GM12872 (cell line): ENCODE measurements around the gene BABAM1.

Experiments used
- CTCF ChIP-seq: IDR thresholded peaks from 3 replicates; pipeline ENCODE4 v1.5.1; 2011; ENCODE audit warnings: low read depth, mild to moderate bottlenecking, low read length, moderate library complexity; ENCODE audit not compliant: insufficient read depth

The BABAM1 gene

GRCh38 chr19:17324357-17325114 is 57.3 kb downstream of the BABAM1 start:
- TF ChIP-seq CTCF, result no peak

- TF ChIP-seq CTCF, result no peak
Observed at GRCh38 chr19:17325133-17325532, 57.9 kb downstream of the BABAM1 start.

- no peak for TF ChIP-seq CTCF
Observed at GRCh38 chr19:17325881-17326594, 58.8 kb downstream of the BABAM1 start.

DNA sequence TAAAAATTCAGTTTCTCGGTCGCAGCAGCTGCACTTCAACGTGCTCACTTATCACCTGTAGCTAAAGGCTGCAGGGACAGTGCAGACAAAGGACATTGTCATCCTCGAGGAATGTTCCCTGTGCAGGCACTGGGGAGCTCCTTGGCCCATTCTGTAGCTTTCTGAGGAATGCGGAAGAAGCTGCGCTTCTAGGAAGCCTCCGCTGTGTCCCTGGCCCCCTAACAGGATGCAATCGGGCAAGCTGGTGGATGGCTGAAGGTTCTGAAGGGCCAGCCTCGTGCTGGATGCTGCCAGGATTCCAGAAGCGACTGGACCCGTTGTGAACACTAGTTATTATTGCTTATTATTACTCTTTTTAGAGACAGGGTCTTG is 59.3 kb downstream of the BABAM1 start:
- TF ChIP-seq CTCF, result no peak

DNA sequence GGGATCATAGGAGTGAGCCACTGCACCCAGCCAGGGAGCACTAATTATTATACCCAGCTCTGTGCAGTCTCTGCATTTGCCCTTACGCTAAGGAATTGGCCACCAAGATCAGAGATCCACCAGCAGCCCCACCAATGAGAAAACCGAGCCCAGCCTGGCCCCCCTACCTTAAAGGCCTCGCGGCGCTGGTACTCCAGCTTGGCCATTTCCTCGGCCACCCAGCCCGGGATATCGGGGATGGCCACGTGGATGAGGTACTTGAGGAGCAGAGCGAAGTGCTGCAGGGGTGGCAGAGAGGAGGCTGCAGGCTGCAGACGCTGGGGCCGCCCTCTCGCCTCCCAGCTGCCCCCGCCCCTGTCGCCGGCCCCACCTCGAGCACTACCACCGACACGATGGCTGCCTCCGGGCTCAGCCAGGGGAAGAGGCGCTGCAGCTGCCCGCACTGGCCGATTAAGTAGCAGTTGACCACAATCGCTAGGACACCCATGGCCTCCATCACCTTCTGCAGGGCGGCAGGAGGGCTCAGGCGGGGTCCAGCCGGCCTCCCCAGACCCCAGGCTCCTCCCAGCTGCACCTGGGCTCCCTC is 59.9 kb downstream of the BABAM1 start:
- TF ChIP-seq CTCF, result no peak

GRCh38 chr19:17327654-17328516 is 60.6 kb downstream of the BABAM1 start:
- no peak for TF ChIP-seq CTCF
